ENCODE measurements around the gene BHLHA15.

BHLHA15 gene

GRCh38 chr7:98211221-98211675 is at the start of gene BHLHA15:
Gene BHLHA15 (plus strand): TSS chr7:98211439. CDS start chr7:98212310, 871 bp downstream.
- peak; percentile 27 for DNase-seq (ENCODE audit: low read depth)

- DNase-seq (ENCODE audit: low read depth), result no peak
Measured at GRCh38 chr7:98162758-98163157, 48.5 kb upstream of the BHLHA15 start.

- no peak for DNase-seq (ENCODE audit: low read depth)
Measured at GRCh38 chr7:98163269-98163668, 48.0 kb upstream of the BHLHA15 start.

GRCh38 chr7:98163704-98164494 is 47.3 kb upstream of the BHLHA15 start:
- DNase-seq (ENCODE audit: low read depth), result no peak

GRCh38 chr7:98165827-98166667 is 45.2 kb upstream of the BHLHA15 start:
- DNase-seq (ENCODE audit: low read depth), result peak; percentile 43

- DNase-seq (ENCODE audit: low read depth), result no peak
Measured at GRCh38 chr7:98166668-98166970, 44.6 kb upstream of the BHLHA15 start.

GRCh38 chr7:98167653-98168052 is 43.6 kb upstream of the BHLHA15 start:
- DNase-seq (ENCODE audit: low read depth), result no peak

GRCh38 chr7:98168181-98168903 is 42.9 kb upstream of the BHLHA15 start:
- peak; percentile 29 for DNase-seq (ENCODE audit: low read depth)

GRCh38 chr7:98168904-98169621 is 42.2 kb upstream of the BHLHA15 start:
- DNase-seq (ENCODE audit: low read depth), result no peak

GRCh38 chr7:98170966-98171365 is 40.3 kb upstream of the BHLHA15 start:
- no peak for DNase-seq (ENCODE audit: low read depth)

GRCh38 chr7:98171449-98171848 is 39.8 kb upstream of the BHLHA15 start:
- no peak for DNase-seq (ENCODE audit: low read depth)

GRCh38 chr7:98174334-98175259 is 36.6 kb upstream of the BHLHA15 start:
- no peak for DNase-seq (ENCODE audit: low read depth)

GRCh38 chr7:98175260-98175940 is 35.8 kb upstream of the BHLHA15 start:
- no peak for DNase-seq (ENCODE audit: low read depth)

- DNase-seq (ENCODE audit: low read depth), result no peak
Measured at GRCh38 chr7:98177553-98177952, 33.7 kb upstream of the BHLHA15 start.

GRCh38 chr7:98178321-98178720 is 32.9 kb upstream of the BHLHA15 start:
- no peak for DNase-seq (ENCODE audit: low read depth)

- no peak for DNase-seq (ENCODE audit: low read depth)
Measured at GRCh38 chr7:98178762-98179490, 32.3 kb upstream of the BHLHA15 start.

GRCh38 chr7:98180751-98181150 is 30.5 kb upstream of the BHLHA15 start:
- DNase-seq (ENCODE audit: low read depth), result no peak

- no peak for DNase-seq (ENCODE audit: low read depth)
Measured at GRCh38 chr7:98185101-98185500, 26.1 kb upstream of the BHLHA15 start.

GRCh38 chr7:98186452-98187137 is 24.6 kb upstream of the BHLHA15 start:
- no peak for DNase-seq (ENCODE audit: low read depth)
